GM18861 (cell line): ENCODE data around the gene NDRG2.
"Not testable (repeated sequence)": the region's sequence is repeated elsewhere in the genome, so short reads cannot be mapped to it uniquely, and the experiment has no call there.

ENCODE experiments used
- ATAC-seq: cut with Tn5 transposase; IDR thresholded peaks from one replicate; pipeline ENCODE4 v1.9.1; 2021; ENCODE audit not compliant: unreplicated experiment

NDRG2 gene

DNA sequence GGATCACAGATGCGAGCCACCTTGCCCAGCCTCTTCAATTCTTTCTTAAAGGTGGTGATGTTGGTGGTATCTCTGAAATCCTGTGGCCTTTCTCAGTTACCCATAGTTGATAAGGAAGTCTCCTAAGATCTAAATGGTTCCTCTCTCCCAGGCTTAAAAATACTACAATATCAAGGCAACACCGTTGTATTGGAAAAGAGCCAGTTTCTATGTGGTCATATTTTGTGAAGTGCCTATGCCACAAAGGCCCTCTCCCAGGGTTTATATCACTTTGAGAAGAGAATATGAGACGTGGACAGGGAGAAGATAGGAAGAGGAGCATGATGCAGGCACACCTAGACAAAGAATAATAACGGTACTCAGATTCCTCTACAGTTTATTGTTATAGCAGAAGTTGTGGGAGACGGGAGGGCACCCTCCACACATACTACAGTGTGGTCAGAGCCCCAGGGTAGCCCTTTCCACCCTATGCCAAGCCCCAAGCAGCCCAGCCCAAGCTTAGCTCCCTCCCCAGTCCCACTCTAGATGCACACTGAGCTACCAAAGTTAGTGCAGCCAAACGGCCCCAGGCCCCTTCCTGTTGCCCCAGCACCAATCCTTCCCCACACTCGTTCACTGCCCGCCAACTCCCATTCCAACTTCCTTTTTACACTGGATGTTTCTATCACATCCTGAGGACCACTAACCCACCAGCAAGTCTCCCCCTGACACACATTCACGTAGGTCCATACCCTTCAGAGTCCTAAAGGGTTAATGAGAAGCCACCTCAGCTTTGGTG lies 8.3 kb downstream of the NDRG2 start:
- no peak for ATAC-seq

DNA sequence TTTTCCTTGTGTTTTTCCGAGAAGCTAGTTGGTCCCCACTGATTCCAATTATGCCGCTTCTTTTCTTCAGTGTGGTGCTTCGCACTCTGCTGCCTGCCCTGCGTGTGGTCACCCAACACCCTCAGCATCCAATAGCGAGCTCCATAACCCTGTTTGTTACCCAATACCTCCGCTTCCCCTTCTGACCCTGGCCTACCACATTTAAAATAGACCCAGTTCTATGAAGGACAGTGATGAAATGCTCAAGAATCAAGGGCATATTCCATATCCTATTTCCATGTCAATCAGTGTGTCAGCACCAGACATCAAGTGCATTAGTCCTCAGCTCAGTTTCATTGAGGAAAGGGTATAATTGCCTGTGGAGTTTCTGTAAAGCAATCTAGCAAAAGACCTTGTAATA lies 9.5 kb downstream of the NDRG2 start:
- no peak for ATAC-seq

DNA sequence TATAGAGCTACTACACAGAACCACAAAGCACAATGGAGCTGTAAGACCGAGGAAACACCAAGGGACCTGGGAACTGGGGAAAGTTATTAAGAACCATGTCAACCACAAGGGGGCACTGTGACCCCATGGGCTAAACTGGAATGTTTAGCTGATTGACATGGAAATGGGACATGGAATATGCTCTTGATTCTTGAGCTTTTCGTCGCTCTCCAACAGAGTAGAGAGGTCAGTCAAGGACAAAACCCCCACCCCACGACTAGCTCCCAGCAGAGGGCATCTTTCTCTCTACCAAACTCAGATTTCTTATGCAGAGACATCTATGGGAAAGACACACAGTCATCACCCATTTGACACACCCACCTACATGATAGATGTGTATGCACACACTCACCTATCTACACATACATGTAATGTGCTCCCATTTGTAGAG lies 10.1 kb downstream of the NDRG2 start:
- no peak for ATAC-seq

DNA sequence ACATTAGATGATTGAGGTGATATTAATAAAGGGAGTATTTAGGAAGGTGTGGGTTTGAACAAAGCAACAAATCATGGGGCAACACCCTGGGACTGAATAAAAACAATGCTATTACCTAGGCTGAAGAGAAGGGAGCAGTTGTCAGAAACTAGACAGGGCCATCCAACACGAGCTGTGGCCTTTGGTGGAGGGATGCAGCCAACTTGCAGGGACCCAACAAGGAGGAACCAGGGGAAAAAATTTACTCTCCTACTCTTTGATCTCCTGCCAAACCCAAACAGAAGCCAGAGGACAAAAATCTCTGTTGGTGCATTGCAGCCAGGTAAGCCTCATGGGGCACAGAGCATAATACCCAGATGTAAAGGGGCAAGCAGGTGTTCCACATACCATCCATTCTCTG lies 13.7 kb downstream of the NDRG2 start:
- no peak for ATAC-seq

DNA sequence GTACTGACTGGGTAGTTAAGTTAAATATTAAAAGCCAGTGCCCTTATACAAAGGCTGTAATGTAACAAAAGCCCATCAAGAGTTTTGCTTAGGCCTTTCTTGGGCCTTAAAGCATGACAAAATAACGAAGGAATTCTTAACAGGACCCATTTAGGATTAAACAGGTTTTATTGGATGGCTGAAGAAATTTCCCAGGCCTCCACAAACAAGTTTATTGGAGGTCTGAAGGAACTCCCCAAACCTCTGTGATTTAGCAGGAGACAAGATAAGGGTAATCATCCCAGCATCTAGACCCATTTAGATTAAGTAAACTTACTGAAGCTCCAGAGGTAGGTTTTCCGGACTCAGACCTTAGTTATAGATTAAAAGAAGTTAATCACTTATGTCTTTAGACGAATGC lies 15.1 kb downstream of the NDRG2 start:
- ATAC-seq: not testable (repeated sequence)

DNA sequence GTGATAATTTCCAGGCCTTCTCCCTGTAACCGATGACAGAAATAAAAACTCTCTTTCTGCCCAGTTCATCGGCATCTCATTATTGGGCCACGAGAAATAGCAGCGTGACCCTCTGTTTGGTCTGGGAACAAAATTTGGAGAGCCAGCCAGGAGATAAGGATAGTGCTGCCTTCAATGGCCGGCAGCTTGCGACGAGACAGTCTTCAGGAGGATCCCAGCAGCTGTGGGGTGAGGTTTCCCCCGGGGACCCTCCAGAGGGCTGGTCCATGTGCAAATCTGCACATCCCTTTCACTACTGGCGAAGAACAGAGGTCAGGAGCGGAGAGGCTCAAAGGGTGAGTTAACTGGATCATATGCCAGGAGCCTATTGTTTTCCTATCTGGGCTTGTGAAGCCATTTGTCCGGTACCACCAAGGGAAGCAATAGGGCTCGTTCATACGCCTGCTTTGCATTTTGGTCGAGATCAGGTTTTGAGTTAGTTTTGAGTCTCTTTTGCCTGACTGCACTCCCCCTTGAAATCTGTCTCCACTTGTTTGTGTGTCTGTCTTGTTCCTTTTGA lies 21.0 kb downstream of the NDRG2 start:
- ATAC-seq: no peak

DNA sequence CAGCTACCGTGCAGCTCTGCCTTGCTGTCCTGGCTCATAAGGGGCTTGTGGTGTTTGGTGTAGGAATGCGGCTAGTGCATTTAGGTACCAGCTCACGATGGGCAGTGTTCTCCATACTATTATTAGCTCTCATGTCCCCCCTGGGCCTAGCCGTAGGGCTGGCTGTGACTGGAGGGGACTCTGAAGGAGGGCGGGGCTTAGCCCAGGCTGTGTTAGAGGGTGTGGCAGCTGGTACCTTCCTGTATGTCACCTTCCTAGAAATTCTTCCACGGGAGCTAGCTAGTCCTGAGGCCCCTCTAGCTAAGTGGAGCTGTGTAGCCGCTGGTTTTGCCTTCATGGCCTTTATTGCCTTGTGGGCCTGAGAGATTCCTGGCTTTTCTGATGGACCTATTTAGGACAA lies 23.6 kb downstream of the NDRG2 start:
- ATAC-seq: no peak

DNA sequence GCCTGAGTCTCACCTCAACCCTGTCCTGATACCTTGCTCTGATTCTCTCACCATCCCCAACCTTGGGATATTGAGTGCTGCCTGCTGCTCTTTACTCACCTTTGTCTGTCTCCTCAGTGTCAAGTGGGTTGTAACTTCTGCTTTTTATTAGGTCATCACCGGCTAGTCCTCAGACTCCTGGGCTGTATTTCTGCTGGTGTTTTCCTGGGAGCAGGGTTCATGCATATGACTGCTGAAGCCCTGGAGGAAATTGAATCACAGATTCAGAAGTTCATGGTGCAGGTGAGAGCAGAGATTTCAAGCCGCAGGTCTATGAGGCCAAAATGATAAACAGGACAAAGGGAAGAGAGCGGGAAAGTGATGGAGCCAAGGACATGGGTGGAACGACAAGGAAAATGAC lies 25.3 kb downstream of the NDRG2 start:
- no peak for ATAC-seq

DNA sequence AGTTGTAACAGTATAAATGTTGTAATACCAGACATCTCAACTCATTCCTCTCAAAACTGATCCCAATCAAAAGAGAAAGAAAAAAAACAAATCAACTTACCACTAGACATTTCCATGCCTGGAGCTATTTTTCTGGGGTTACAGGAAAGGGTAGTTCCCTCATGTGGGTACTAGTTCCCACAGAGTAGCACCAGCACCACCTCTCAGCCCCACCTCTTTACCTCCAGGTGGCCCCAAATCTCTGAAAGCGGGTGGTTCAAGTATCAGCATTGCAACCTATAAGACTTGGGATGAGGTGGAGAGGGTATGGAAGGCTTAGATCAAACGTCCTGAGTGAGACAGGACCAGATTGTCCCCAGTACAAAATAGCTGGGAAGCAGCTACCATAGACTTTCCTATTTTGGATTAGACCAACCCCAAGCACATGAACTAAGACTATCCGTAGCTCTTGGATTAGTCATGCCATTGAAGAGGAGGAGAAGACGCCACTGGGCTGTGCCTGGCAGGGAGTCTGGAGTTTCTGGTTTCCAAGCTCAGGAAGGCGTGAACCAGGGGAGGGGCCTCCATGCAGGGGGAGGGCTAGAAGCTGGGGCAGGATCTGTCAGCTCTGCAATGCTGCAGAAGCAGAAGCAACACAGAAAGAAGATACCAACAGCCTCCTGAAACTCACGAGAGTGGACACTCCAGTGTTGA lies 26.0 kb downstream of the NDRG2 start, which contains the start of gene SLC39A2:
Gene SLC39A2 (plus strand): TSS at position 620 of the 693 bp plus-strand sequence. CDS start 154 bp downstream, outside the sequence.
- ATAC-seq: no peak

DNA sequence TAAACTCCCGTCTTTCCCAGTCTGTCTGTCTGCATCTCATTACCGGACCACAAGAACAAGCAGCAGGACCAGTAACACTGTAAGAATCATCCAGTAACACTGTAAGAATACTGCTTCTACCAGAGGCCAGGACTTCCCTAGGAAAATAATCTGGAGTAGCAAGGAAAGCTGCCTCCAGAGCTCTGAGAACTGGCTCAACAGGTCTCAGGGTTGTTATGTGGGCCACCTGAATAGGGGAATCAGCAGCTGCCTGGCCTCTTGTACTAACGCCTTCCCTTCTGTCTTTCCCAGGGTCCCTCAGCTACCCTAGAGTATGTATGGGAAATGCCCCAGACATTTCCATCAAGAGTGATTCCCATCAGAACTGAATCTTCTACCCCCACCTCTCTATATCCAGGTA lies 26.7 kb downstream of the NDRG2 start:
- no peak for ATAC-seq

DNA sequence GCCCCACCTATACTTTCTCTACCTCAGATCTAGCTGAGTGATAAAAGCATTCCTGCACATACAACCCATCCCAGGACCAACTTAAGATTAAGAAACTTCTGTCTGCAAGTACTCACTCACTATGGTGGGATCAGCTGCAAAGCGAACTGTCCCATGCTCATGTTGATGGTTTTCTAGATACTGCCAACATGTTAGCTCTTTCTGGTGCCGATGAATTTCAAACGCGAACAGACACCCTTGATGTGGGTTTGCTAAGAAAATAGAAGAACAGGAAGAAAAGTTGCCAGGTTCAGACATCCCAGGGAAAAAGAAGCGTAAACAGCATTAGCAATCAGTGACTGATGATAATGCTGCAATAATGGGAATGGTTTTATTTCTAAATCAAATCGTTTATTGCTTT lies 27.3 kb downstream of the NDRG2 start:
- no peak for ATAC-seq

DNA sequence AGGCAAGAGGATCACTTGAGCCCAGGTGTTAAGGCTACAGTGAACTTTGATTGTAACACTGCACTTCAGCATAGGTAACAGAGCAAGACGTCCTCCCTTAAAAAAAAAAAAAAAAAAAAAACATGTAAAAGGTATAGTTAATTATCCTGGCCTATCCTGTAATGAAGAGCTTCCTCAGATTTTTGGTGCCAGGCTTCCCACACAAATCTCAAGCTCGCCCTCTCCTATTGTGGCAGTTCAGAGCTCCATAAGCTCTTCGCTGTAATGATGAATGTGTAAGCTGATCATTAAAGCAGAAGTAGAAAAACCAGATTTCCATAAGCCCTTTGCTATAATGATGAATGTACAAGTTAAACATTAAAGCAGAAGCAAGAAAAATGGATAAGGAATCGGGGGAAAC lies 27.7 kb downstream of the NDRG2 start:
- no peak for ATAC-seq

DNA sequence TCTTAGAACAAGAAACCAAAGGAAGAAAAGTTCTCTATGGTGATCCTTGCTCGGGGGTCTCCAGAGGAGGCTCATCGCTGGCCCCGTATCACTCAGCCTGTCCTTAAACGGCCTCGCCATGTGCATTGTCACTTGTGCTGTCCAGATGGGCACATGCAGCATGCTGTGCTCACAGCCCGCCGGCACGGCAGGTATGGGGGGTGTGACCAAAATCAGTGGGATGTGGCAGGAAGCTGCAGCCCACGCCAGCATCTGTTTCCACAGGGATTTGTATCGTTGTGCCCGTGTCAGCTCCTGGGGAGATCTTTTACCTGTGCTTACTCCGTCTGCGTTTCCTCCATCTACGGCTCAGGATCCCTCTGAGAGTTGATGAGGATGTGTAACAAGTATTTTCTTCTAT lies 28.3 kb downstream of the NDRG2 start:
- no peak for ATAC-seq

DNA sequence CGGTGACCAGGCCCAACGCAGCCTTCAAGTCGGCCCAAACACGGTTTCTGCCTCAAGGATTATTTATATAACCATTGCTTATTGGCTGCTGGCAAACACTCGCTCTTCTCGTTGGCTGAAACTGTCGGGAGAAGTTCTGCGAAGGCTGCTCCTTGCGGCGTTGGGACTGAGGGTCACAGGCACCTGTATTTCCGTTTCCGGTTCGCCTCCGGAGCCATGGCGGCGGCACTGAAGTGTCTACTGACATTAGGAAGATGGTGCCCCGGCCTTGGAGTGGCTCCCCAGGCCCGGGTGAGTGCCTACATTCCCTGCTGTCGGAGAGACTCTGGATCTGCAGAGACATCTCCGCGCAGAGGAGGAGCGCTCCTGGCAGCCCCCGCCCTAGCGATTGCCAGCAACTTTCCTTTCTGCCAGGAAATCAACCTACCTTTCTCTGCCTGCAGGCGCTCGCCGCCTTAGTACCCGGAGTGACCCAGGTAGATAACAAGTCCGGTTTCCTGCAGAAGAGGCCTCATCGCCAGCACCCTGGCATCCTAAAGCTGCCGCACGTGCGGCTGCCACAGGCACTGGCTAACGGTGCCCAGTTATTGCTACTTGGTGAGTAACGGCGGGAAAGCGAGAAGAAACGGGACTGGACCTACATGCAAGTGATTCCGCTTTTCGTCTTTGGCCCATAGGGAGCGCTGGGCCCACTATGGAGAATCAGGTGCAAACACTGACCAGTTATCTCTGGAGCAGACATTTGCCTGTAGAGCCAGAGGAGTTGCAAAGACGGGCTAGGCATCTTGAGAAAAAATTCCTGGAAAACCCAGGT lies 34.9 kb downstream of the NDRG2 start, which contains the start of gene METTL17:
Gene METTL17 (plus strand): TSS at position 194 of the 814 bp plus-strand sequence. CDS start 23 bp downstream, at position 217.
- peak; percentile 94 for ATAC-seq

DNA sequence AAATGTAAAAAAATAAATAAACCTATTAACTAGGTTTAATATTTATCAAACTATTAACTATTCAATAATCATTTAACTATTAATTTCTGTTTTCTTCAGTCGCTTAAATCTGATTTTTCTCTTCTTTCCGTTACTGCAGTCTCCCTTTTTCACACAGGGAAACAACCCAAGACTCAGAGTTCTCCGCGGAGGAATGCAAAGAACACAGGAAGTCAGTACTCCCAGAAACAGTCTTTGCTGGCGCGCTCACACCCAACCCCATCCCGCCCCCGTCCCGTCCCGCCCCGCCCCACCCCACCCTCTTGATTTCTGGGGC lies 35.4 kb downstream of the NDRG2 start:
- no peak for ATAC-seq

DNA sequence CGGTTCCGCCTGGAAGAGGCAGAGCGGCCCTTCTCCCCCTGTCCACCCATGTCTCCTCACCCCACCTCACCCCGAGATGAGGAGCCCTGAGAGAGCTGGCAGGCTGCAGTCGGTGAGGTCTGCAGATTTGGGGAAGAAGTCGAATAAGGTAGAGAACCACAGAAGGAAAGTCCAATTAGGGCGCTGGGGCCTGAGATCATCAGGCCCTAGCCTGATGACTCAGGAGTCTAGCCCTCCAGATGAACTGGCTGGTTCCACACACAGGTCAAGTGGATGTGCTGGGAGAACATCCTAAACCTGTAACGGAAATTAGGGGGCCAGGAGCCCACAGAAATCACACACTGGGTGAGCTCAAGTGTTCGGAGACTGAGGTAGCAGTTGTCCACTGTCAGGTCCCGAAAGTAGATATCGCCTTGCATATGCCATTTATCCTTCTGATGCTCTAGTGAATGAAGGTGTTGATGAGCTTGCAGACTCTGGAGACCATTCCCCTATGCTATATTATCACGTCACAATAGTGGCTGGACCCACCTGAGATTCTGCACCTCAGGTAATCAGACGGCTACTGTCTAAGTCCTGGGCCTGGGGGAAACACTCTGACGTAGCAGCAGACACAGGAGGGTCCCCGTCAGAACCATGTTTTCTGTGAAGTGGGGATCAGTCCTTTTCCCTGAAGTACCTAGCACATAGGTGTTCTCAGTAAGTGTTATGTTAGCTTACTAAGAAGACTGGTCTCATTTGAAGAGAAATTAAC lies 36.0 kb downstream of the NDRG2 start:
- ATAC-seq: no peak

DNA sequence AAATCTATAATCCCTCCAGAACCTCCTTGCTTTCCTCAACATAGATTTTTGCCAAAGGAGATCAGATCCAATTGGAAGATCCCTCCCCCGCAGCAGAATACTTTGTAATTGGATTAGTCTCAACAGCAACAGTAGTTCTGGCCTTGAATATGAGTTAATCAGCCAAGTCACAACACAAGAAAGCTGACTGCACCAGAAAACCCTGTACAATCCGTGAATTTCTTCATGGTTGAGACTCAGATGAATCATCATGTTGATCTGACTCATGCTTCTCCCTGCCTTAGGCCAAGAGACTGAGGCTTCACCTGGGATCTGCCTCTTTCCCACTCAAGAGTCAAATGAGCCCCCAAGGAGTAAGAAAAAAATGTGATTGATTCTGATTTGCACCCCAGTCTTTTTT lies 38.0 kb downstream of the NDRG2 start:
- no peak for ATAC-seq

DNA sequence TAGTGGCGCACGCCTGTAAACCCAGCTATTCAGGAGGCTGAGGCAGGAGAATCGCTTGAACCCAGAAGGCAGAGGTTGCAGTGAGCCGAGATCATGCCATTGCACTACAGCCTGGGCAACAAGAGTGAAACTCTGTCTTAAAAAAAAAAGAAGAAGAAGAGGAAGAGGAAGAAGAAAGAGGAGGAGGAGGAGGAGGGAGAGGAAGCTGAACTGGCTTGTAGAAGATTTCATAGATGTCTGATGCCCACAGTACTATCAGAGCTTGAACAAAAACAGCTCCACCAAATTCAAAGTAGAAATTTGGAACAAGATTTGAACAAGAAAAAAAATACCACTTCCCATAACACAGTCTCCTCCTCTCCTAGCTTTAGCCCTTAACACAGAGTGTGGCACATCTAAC lies 39.2 kb downstream of the NDRG2 start:
- not testable (repeated sequence) for ATAC-seq

DNA sequence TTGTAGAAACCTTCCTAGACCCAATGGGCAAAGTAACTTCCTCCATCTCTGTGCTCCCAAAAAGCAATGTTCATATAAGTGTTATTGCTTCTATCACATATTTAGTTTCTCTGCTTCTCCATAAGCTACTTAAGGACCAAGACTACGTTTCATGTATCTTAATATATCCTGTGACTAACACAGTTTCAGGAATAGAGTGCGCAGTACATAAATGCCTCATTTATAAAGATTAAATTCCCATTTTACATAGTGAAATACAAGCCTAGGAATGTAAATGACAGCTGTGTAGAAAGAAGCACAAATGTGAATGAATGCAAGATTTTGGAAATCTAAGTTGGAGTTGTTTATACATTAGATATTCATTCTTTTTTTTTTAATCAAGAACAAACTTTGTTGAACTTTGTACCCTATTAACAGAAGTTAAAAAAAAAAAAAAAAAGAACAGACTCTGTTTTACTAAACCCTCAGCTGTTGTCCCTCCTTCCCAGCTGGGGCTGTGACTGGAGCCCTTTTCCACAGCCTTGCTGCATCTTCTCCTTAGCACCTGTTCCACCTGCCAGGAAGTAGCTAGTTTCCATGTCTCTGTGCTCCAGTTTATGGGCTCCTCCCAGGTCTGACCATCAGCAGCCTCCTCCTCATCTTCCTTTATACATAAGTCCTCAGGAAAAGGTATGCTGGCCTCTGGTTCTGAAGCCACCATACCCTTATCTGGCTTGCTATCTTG lies 42.1 kb downstream of the NDRG2 start:
- ATAC-seq: no peak

DNA sequence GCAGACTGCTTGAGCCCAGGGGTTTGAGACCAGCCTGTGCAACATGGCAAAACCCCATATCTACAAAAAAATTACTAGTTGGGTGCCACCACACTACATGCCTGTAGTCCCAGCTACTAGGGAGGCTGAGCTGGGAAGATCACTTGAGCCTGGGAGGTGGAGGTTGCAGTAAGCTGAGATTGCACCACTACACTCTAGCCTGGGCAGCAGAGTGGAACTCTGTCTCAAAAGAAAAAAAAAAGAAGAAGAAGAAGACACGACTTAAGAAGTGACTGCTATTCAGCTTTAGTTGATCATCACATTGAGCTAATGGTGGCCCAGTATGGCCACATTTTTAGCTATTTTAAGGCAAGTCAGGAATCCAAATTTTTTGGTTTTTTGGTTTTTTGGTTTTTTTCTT lies 44.0 kb downstream of the NDRG2 start:
- no peak for ATAC-seq
